ENCODE results near the gene ZZZ3.

GRCh38 chr1:77672374-77672773, 10.1 kb downstream of the ZZZ3 start:
- TF ChIP-seq CTCF (IDR thresholded peaks at IDR 0.05): no peak
- TF ChIP-seq ZBTB33 (IDR thresholded peaks at IDR 0.05; ENCODE audit: borderline replicate concordance, low read depth): no peak

Data from SK-N-SH (cell line).